Thyroid gland (tissue), 4 donors: ENCODE data around the gene DDX21. TPM values are rescaled to one million over a fixed set of nuclear protein-coding genes. Genes with fewer than 3 reads are reported as not detected.

ENCODE experiments used
- DNase-seq, 2 donors: peaks; one replicate each; pipeline ENCODE4 v3.0.0-alpha.2; 2019
- H3K27ac ChIP-seq, 3 donors: fragments of 200-600 bp; sonication (generic); 1 replicate in 2 of 3; 2 replicates in 1 of 3; pipeline ENCODE4 v1.5.1; 2016 to 2019; ENCODE audit warnings: mild to moderate bottlenecking in 1 of 3, moderate library complexity in 1 of 3
- H3K27me3 ChIP-seq: fragments of 200-600 bp; sonication (generic); one replicate; pipeline ENCODE4 v1.5.1; 2019
- H3K36me3 ChIP-seq, 2 donors: fragments of 200-600 bp; sonication (generic); one replicate each; pipeline ENCODE4 v1.5.1; 2016 to 2019
- H3K4me1 ChIP-seq, 2 donors: fragments of 200-600 bp; sonication (generic); one replicate each; pipeline ENCODE4 v1.5.1; 2017 to 2019
- H3K4me3 ChIP-seq, 3 donors: fragments of 200-600 bp; sonication (generic); replicated peaks in 1 of 3; 1 replicate in 2 of 3; 2 replicates in 1 of 3; pipeline ENCODE4 v1.5.1; 2016; ENCODE audit warnings: mild to moderate bottlenecking in 1 of 3
- H3K9me3 ChIP-seq: fragments of 200-600 bp; sonication (generic); one replicate; pipeline ENCODE4 v1.5.1; 2017
- POLR2A ChIP-seq, 2 donors: fragments of 450-650 bp; IDR thresholded peaks; one replicate each; pipeline ENCODE4 v1.6.1; 2017; ENCODE audit warnings: antibody characterized with exemption in 2 of 2, mild to moderate bottlenecking in 2 of 2, moderate library complexity in 1 of 2
- WGBS, 2 donors: methylation state at CpG; one replicate each; pipeline ENCODE4 v1.1.5; 2017; 5-methylcytosine and 5-hydroxymethylcytosine counted together
- intact Hi-C: fragments of 100-400 bp; cut with DNase I; formaldehyde crosslinking; loops from one replicate; pipeline ENCODE4 v1.15.1; 2023
- small RNA-seq: library from RNA; depleted of rRNA; stranded (forward); fragments of <200 nt; gene quantifications from one replicate; pipeline ENCODE3, GENCODE V24; 2016
- total RNA-seq, 4 donors: library from RNA; depleted of rRNA; stranded (reverse); fragments of >200 nt; gene quantifications; one replicate each; pipeline ENCODE4 v1.2.3, GENCODE V29; 2016
- TF ChIP-seq, protein P1 (sequence below), 6 experiments: fragments of 200-600 bp in 3 of 6; fragments of 450-650 bp in 3 of 6; sonication (generic) in 3 of 6; IDR thresholded peaks; one replicate each; pipeline ENCODE4 v1.5.1; 2016 to 2019; ENCODE audit warnings: antibody characterized with exemption in 6 of 6, mild to moderate bottlenecking in 2 of 6, inconsistent platforms in 1 of 6, moderate library complexity in 1 of 6

Gene DDX21
- total RNA-seq, 4 donors from 2014 or later, result 30.9 to 56.1 (median 38.1) TPM

DNA sequence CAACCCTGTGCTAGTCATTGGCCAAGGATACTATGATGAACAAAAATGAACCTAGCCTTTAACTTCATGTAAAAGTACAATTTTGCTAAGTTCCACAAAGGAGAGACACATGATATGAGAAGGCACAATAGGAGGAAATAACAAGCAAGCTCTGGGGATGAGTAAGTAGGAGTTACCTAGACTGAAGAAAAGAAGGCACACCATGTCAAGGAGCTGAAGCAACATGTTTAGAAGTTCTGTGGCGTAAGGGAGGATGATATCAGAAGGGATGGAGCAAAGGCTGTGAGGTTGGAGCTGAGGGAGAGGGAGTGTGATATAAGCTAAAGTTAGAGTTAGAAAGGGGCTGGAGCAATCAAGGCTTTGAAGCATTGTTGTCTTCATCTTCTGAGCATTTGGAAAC is 58.2 kb downstream of the DDX21 start:
- TF ChIP-seq, protein P1, sequence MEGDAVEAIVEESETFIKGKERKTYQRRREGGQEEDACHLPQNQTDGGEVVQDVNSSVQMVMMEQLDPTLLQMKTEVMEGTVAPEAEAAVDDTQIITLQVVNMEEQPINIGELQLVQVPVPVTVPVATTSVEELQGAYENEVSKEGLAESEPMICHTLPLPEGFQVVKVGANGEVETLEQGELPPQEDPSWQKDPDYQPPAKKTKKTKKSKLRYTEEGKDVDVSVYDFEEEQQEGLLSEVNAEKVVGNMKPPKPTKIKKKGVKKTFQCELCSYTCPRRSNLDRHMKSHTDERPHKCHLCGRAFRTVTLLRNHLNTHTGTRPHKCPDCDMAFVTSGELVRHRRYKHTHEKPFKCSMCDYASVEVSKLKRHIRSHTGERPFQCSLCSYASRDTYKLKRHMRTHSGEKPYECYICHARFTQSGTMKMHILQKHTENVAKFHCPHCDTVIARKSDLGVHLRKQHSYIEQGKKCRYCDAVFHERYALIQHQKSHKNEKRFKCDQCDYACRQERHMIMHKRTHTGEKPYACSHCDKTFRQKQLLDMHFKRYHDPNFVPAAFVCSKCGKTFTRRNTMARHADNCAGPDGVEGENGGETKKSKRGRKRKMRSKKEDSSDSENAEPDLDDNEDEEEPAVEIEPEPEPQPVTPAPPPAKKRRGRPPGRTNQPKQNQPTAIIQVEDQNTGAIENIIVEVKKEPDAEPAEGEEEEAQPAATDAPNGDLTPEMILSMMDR (IDR thresholded peaks at IDR 0.05), result no peak
- TF ChIP-seq POLR2A (IDR thresholded peaks at IDR 0.05), result no peak
- Histone ChIP-seq H3K36me3 (peaks cover 26 to 56% of the 10 kb centered on the region in 2 donors), H3K4me1 (no peaks in the 10 kb centered on the region), H3K9me3 (no peaks in the 10 kb centered on the region), H3K27me3 (no peaks in the 10 kb centered on the region), H3K27ac (no peak overlapping the region), H3K4me3 (no peak overlapping the region)
- intact Hi-C loops, result no loop called here
- 98% methylated on average over 1 of the region's 1 CpG for WGBS, 2 donors
- no peak for DNase-seq

DNA sequence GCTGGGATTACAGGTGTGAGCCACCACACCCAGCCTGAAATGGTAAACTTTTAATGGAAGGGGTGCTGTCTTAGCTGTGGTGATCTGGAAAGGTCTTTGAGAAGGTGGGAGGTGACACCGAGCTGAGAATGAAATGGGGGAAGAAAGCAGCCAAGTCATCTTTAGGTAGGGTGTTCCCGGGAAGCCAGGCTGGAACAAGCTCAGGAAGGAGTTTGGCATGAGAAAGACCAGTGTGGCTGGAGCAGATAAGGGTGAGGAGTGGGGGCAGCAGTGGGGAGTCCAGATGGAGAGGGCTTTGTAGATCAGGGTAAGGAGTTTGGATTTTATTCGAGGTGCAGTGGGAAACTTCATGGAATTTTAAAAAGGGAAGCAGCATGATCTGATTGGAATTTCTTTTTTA is 62.6 kb downstream of the DDX21 start:
- Histone ChIP-seq H3K4me1 (no peaks in the 10 kb centered on the region), H3K36me3 (peaks cover 11 to 35% of the 10 kb centered on the region in 2 donors), H3K27ac (no peak overlapping the region), H3K27me3 (no peaks in the 10 kb centered on the region), H3K9me3 (no peaks in the 10 kb centered on the region), H3K4me3 (no peak overlapping the region)
- DNase-seq, result no peak
- intact Hi-C loops, result no loop called here
- WGBS, 2 donors, result 85 to 87% methylated on average over 3 of the region's 3 CpGs
- TF ChIP-seq, protein P1 (IDR thresholded peaks at IDR 0.05), result no peak
- TF ChIP-seq POLR2A (IDR thresholded peaks at IDR 0.05), result no peak

DNA sequence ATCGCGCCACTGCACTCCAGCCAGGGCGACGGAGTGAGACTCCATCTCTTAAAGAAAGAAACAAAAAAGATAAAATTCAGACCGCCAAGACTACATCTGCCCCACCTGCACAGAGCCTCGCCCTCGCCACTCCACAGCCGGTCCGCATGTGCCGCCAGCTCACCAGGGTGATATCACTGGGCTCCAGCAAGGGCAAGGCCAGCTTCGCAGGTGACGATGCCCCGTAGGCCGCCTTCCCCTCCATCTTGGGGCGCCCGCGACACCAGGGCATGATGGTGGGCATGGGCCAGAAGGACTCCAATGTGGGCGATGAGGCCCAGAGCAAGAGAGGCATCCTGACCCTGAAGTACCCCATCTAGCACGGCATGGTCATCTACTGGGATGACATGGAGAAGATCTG is 66.6 kb downstream of the DDX21 start:
- Histone ChIP-seq H3K27me3 (no peaks in the 10 kb centered on the region), H3K4me3 (no peak overlapping the region), H3K27ac (no peak overlapping the region), H3K9me3 (no peaks in the 10 kb centered on the region), H3K4me1 (no peaks in the 10 kb centered on the region), H3K36me3 (peaks cover 0 to 4% of the 10 kb centered on the region in 2 donors)
- intact Hi-C loops, result no loop called here
- no peak for TF ChIP-seq POLR2A (IDR thresholded peaks at IDR 0.05)
- TF ChIP-seq, protein P1 (IDR thresholded peaks at IDR 0.05), result no peak
- no peak for DNase-seq
- WGBS, 2 donors, result 94 to 97% methylated on average over 18 of the region's 19 CpGs

DNA sequence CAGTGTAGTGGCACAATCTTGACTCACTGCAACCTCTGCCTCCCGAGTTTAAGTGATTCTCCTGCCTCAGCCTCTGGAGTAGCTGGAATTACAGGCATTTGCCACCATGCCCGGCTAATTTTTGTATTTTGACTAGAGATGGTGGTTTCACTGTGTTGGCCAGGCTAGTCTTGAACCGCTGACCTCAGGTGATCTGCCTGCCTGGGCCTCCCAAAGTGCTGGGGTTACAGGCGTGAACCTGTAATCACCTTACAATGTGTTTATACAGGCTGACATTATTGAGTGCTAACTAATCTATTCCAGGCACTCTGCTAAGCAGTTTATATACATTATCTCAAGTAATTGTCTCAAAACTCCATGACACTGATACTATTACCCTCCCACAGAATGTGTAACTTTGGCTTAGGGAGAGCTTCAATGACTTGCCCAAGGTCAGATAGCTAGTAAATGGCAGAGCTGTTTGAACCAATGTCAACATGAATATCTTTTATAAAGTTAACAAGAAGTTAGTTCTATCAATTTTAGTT is 69.5 kb downstream of the DDX21 start:
- Histone ChIP-seq H3K4me3 (no peak overlapping the region), H3K9me3 (no peaks in the 10 kb centered on the region), H3K27ac (no peak overlapping the region), H3K4me1 (no peaks in the 10 kb centered on the region), H3K36me3 (no peaks in the 10 kb centered on the region), H3K27me3 (no peaks in the 10 kb centered on the region)
- intact Hi-C loops, result no loop called here
- TF ChIP-seq, protein P1 (IDR thresholded peaks at IDR 0.05), result no peak
- TF ChIP-seq POLR2A (IDR thresholded peaks at IDR 0.05), result no peak
- 78 to 88% methylated on average over 4 of the region's 4 CpGs for WGBS, 2 donors
- DNase-seq, result no peak

DNA sequence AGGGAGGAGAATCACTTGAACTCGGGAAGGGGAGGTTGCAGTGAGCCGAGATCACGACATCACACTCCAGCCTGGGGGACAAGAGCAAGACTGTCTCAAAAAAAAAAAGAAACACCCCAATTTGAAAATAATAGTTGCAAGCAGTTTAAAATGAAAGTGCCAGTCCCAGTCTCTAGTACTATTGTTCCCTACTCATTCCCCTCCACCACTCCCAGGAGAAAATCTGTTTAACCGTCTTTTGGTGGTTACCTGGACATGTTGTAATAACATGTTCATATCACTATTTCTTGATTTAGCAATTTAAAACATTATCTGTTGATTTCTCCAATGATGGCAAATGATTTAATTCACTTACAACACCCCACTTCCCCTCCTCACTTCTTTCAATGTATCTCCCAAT is 77.3 kb downstream of the DDX21 start:
- H3K36me3 ChIP-seq, result no peaks in the 10 kb centered on the region
- H3K4me1 ChIP-seq, result no peaks in the 10 kb centered on the region
- no peaks in the 10 kb centered on the region for H3K9me3 ChIP-seq
- H3K27ac ChIP-seq, result no peak overlapping the region
- H3K4me3 ChIP-seq, result no peak overlapping the region
- no peak for TF ChIP-seq POLR2A (IDR thresholded peaks at IDR 0.05)
- TF ChIP-seq, protein P1 (IDR thresholded peaks at IDR 0.05), result no peak
- intact Hi-C loops, result no loop called here
- DNase-seq, result no peak
- 87 to 94% methylated on average over 4 of the region's 4 CpGs for WGBS, 2 donors
- H3K27me3 ChIP-seq, result no peaks in the 10 kb centered on the region

Small RNAs within 50 kb of the gene (small RNA-seq; reads per million reads assigned to genes)
- not detected for gene RNU6-571P

Other genes with a start within 250 kb of the DDX21 start
- 10 to 100 TPM; 65.6 to 95.3 (median 74.2) TPM for gene CCAR1, start 234.9 kb upstream of the DDX21 start, total RNA-seq
- 10 to 100 TPM in 2 of 4 donors, 1 to 10 TPM in 2; 8.5 to 14.9 (median 10.0) TPM for gene STOX1, start 128.6 kb upstream of the DDX21 start, total RNA-seq
- 10 to 100 TPM; 36.3 to 51.3 (median 41.7) TPM for gene DDX50, start 54.9 kb upstream of the DDX21 start, total RNA-seq
- gene KIFBP, start 32.6 kb downstream of the DDX21 start, total RNA-seq, result 10 to 100 TPM; 37.9 to 54.1 (median 42.8) TPM
- gene SRGN, start 131.9 kb downstream of the DDX21 start, total RNA-seq, result 100 to 1,000 TPM in 1 of 4 donors, 10 to 100 TPM in 3; 30.7 to 140 (median 40.3) TPM
- 10 to 100 TPM; 32.5 to 41.0 (median 36.7) TPM for gene VPS26A, start 168.0 kb downstream of the DDX21 start, total RNA-seq
- gene SUPV3L1, start 224.1 kb downstream of the DDX21 start, total RNA-seq, result 10 to 100 TPM; 25.1 to 31.6 (median 27.8) TPM